GM23248 (cell line): ENCODE measurements around the gene POMGNT2.

ENCODE experiments used
- EZH2 ChIP-seq: fragments of 200-600 bp; sonication (generic); IDR thresholded peaks from 2 replicates; pipeline ENCODE4 v1.6.1; 2018; ENCODE audit warnings: antibody characterized with exemption, mild to moderate bottlenecking; ENCODE audit not compliant: insufficient read depth, poor library complexity, severe bottlenecking
- EZH2phosphoT487 ChIP-seq: fragments of 200-600 bp; sonication (generic); IDR thresholded peaks from 2 replicates; pipeline ENCODE4 v1.6.1; 2018; ENCODE audit warnings: antibody characterized with exemption, moderate library complexity, mild to moderate bottlenecking, low read depth; ENCODE audit not compliant: insufficient read depth

- no peak for TF ChIP-seq EZH2
- no peak for TF ChIP-seq EZH2phosphoT487
Measured at GRCh38 chr3:43102773-43103480, 3.0 kb downstream of the POMGNT2 start.
